HEK293T (cell line): ENCODE measurements around the gene CFD.
"Not testable (repeated sequence)": the region's sequence is repeated elsewhere in the genome, so short reads cannot be mapped to it uniquely, and the experiment has no call there.

Experiments used
- CTCF ChIA-PET: fragments of 350-600 bp; formaldehyde crosslinking; extraction: SDS; loops from one replicate; lab custom pipeline; 2021; ENCODE audit warnings: antibody characterized with exemption, inconsistent platforms; lab: Yijun Ruan, JAX
- POLR2A ChIA-PET: fragments of 350-600 bp; formaldehyde crosslinking; extraction: SDS; loops from one replicate; lab custom pipeline; 2020; ENCODE audit warnings: antibody characterized with exemption, inconsistent platforms; lab: Yijun Ruan, JAX
- DNase-seq: peaks from one replicate; pipeline ENCODE4 v3.0.0; 2012; ENCODE audit warnings: mixed read lengths; ENCODE audit errors: extremely low spot score
- ARNT ChIP-seq: fragments of 450-650 bp; IDR thresholded peaks from 2 replicates; pipeline ENCODE4 v1.6.1; 2017; ENCODE audit warnings: mild to moderate bottlenecking
- BHLHE40 ChIP-seq: fragments of 450-650 bp; IDR thresholded peaks from 2 replicates; pipeline ENCODE4 v1.6.1; 2016; ENCODE audit warnings: mild to moderate bottlenecking, moderate library complexity, borderline replicate concordance
- CTBP1 ChIP-seq: fragments of 450-650 bp; IDR thresholded peaks from 2 replicates; pipeline ENCODE4 v1.6.1; 2016; ENCODE audit warnings: borderline replicate concordance
- ELF4 ChIP-seq: fragments of 450-650 bp; IDR thresholded peaks from 2 replicates; pipeline ENCODE4 v1.6.1; 2017; ENCODE audit warnings: antibody characterized with exemption
- FOXA1 ChIP-seq: fragments of 450-650 bp; IDR thresholded peaks from 2 replicates; pipeline ENCODE4 v1.6.1; 2016; ENCODE audit warnings: mild to moderate bottlenecking
- FOXK2 ChIP-seq: fragments of 450-650 bp; IDR thresholded peaks from 2 replicates; pipeline ENCODE4 v1.6.1; 2016; ENCODE audit warnings: mild to moderate bottlenecking
- FOXM1 ChIP-seq: fragments of 450-650 bp; IDR thresholded peaks from 2 replicates; pipeline ENCODE4 v1.6.1; 2017; ENCODE audit warnings: mild to moderate bottlenecking, borderline replicate concordance
- HDGF ChIP-seq: fragments of 450-650 bp; IDR thresholded peaks from 2 replicates; pipeline ENCODE4 v1.6.1; 2017; ENCODE audit warnings: antibody characterized with exemption, borderline replicate concordance
- L3MBTL2 ChIP-seq: fragments of 450-650 bp; conservative IDR thresholded peaks from 2 replicates; pipeline ENCODE4 v1.6.1; 2016; ENCODE audit warnings: mild to moderate bottlenecking
- LEF1 ChIP-seq: fragments of 450-650 bp; IDR thresholded peaks from 2 replicates; pipeline ENCODE4 v1.6.1; 2017; ENCODE audit warnings: mild to moderate bottlenecking, borderline replicate concordance
- NFRKB ChIP-seq: fragments of 450-650 bp; IDR thresholded peaks from 2 replicates; pipeline ENCODE4 v1.6.1; 2016; ENCODE audit warnings: mild to moderate bottlenecking, moderate library complexity
- PKNOX1 ChIP-seq: fragments of 450-650 bp; IDR thresholded peaks from 2 replicates; pipeline ENCODE4 v1.6.1; 2016
- SP1 ChIP-seq: fragments of 450-650 bp; IDR thresholded peaks from 2 replicates; pipeline ENCODE4 v1.6.1; 2017
- SUZ12 ChIP-seq: fragments of 450-650 bp; IDR thresholded peaks from 2 replicates; pipeline ENCODE4 v1.6.1; 2016; ENCODE audit warnings: mild to moderate bottlenecking
- TARDBP ChIP-seq: fragments of 450-650 bp; IDR thresholded peaks from 2 replicates; pipeline ENCODE4 v1.6.1; 2016
- ZNF384 ChIP-seq: fragments of 450-650 bp; IDR thresholded peaks from 2 replicates; pipeline ENCODE4 v1.6.1; 2016

Gene CFD

GRCh38 chr19:876780-877314 lies 17.4 kb downstream of the CFD start:
- TF ChIP-seq CTBP1 (no peak), SUZ12 (no peak), PKNOX1 (no peak), NFRKB (no peak), FOXA1 (no peak), ARNT (no peak), L3MBTL2 (no peak), FOXK2 (no peak), BHLHE40 (no peak), LEF1 (no peak)
- no peak for DNase-seq
- CTCF ChIA-PET: no interaction called here
- POLR2A ChIA-PET: no interaction called here

GRCh38 chr19:877992-878660 lies 18.7 kb downstream of the CFD start:
- CTCF ChIA-PET, POLR2A ChIA-PET, DNase-seq: not testable (repeated sequence)

DNA sequence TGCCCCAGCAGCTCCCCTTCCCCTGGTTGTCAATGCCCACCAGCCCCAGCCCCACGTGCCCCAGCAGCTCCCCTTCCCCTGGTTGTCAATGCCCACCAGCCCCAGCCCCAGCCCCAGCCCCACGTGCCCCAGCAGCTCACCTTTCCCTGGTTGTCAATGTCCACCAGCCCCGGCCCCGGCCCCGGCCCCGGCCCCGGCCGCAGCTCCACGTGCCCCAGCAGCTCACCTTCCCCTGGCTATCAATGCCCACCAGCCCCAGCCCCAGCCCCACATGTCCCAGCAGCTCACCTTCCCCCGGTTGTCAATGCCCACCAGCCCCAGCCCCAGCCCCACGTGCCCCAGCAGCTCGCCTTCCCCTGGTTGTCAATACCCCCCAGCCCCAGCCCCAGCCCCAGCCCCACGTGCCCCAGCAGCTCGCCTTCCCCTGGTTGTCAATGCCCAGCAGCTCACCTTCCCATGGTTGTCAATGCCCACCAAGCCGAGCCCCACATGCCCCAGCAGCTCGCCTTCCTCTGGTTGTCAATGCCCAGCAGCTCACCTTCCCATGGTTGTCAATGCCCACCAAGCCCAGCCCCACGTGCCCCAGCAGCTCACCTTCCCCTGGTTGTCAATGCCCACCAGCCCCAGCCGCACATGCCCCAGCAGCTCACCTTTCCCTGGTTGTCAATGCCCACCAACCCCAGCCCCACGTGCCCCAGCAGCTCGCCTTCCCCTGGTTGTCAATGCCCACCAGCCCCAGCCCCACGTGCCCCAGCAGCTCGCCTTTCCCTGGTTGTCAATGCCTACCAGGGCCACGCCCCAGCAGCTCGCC lies 19.5 kb downstream of the CFD start:
- DNase-seq, CTCF ChIA-PET: not testable (repeated sequence)
- POLR2A ChIA-PET: interaction anchor here (1.3 kb wide), 1 partner anchor 14 kb away, joined by 3 read pairs; the partner anchor contains the start of genes MED16 and RNU6-9

- POLR2A ChIA-PET: interaction anchor here (1.3 kb wide), 1 partner anchor 13 kb away, joined by 3 read pairs; the partner anchor contains the start of genes MED16 and RNU6-9
- no peak for DNase-seq
- TF ChIP-seq PKNOX1 (no peak), BHLHE40 (no peak), FOXA1 (no peak), ARNT (no peak), SUZ12 (no peak), NFRKB (no peak), HDGF (no peak), SP1 (no peak)
- CTCF ChIA-PET: no interaction called here
Observed at GRCh38 chr19:879711-880438, 20.4 kb downstream of the CFD start.

GRCh38 chr19:881385-882071 lies 22.1 kb downstream of the CFD start:
- ChIA-PET POLR2A (interaction anchor here (0.7 to 1.5 kb wide), 2 partner anchors 12 to 28 kb away, joined by 3 to 4 read pairs; partner anchors contain the start of gene RNU6-9), CTCF (no interaction called here)
- TF ChIP-seq SP1 (no peak), HDGF (no peak), NFRKB (no peak), ARNT (no peak), LEF1 (no peak), FOXK2 (no peak), FOXM1 (no peak), ZNF384 (no peak), TARDBP (no peak)
- DNase-seq: no peak

- ChIA-PET CTCF (no interaction called here), POLR2A (interaction anchor here (1.5 kb wide), 1 partner anchor 10 kb away, joined by 4 read pairs; the partner anchor contains the start of genes MED16 and RNU6-9)
- DNase-seq: no peak
- TF ChIP-seq PKNOX1 (no peak), L3MBTL2 (no peak), FOXK2 (no peak), BHLHE40 (no peak), TARDBP (no peak), HDGF (no peak), ELF4 (no peak)
Observed at GRCh38 chr19:882871-883497, 23.5 kb downstream of the CFD start.
